ENCODE data around the gene RREB1. TPM values are rescaled to one million over a fixed set of nuclear protein-coding genes. Genes with fewer than 3 reads are reported as not detected.
A peak's percentile ranks its signal among the peaks of the same experiment; 100 is the strongest.
"Not testable (repeated sequence)": the region's sequence is repeated elsewhere in the genome, so short reads cannot be mapped to it uniquely, and the experiment has no call there.

RREB1 gene
- total and polyA plus RNA-seq, 7 experiments from 2014 or later: 4.2 to 56.7 (median 49.2) TPM

DNA sequence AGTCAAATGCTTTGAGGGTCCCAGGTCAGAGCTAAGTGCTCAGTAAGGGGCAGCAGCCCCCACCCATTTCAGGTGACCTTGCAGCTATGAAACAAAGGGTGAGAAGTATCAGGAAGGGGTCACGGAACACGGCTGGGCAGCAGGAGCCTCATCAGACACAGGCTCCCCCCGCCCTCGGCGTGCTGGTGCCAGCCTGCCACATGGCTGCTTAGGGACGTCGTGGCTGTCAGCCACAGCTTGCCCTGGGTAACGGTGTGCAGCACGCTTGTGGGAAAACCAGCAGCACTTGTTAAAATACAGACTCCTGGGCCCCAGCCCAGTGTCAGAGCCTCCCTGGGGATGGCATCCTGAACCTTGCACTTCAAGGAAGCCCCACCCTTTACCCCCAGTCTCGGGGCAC, 165.9 kb downstream of the RREB1 start:
- Mint-ChIP-seq H3K27me3 (peaks cover 0 to 5% (median 0%) of the 10 kb centered on the region in 5 donors), H3K4me3 (no peak overlapping the region)
- DNase-seq: no peak

DNA sequence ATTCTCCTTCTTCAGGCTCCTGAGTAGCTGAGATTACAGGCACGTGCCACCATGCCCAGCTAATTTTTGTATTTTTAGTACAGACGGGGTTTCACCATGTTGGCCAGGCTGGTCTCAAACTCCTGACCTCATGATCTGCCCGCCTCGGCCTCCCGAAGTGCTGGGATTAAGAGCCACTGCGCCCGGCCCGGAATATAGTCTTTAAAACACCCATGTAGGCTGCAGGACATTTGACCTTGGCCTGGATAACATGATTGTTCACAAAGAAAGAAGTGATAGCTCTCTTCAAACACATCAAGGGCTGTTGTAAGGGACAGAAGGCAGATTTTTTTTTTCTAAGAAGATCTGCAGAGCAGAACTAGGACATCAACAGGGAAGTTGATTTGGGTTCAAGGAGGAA, 166.8 kb downstream of the RREB1 start:
- H3K27me3 Mint-ChIP-seq; H3K27me3 ChIP-seq (ENCODE audit: control insufficient read depth in 2 of 2, insufficient read depth in 2 of 2, low read length in 2 of 2); H3K36me3 Mint-ChIP-seq; intact Hi-C loops (cut with micrococcal nuclease); H3K4me3 ChIP-seq (ENCODE audit: low read length); H3K9me3 Mint-ChIP-seq; H3K27ac Mint-ChIP-seq; H3K9me3 ChIP-seq (ENCODE audit: control insufficient read depth in 2 of 3, low read length in 3 of 3); H3K36me3 ChIP-seq (ENCODE audit: control insufficient read depth in 2 of 3, insufficient read depth in 3 of 3, low read length in 3 of 3); H3K4me1 Mint-ChIP-seq; DNase-seq; H3K4me1 ChIP-seq (ENCODE audit: control insufficient read depth in 2 of 2, insufficient read depth in 2 of 2, low read length in 2 of 2); H3K4me3 Mint-ChIP-seq; H3K27ac ChIP-seq (ENCODE audit: low read depth, low read length); ATAC-seq: not testable (repeated sequence)
- ChIA-PET CTCF (interaction anchor here (1.1 to 3.2 kb wide), 4 partner anchors 13 to 600 kb away, joined by 3 to 50 read pairs (median 3); no protein-coding TSS in a partner anchor), POLR2A (interaction anchor here (0.6 kb wide), 1 partner anchor 31 kb away, joined by 3 read pairs; no protein-coding TSS in a partner anchor)

More for the DNA sequence above, 165.9 kb downstream of the RREB1 start:
- Histone ChIP-seq H3K9me3 (ENCODE audit: control insufficient read depth in 2 of 3, low read length in 3 of 3) (no peaks in the 10 kb centered on the region), H3K36me3 (ENCODE audit: control insufficient read depth in 2 of 3, insufficient read depth in 3 of 3, low read length in 3 of 3) (no peaks in the 10 kb centered on the region), H3K4me3 (ENCODE audit: low read length) (no peak overlapping the region), H3K4me1 (ENCODE audit: control insufficient read depth in 2 of 2, insufficient read depth in 2 of 2, low read length in 2 of 2) (no peaks in the 10 kb centered on the region), H3K27me3 (ENCODE audit: control insufficient read depth in 2 of 2, insufficient read depth in 2 of 2, low read length in 2 of 2) (no peaks in the 10 kb centered on the region), H3K27ac (ENCODE audit: low read depth, low read length) (no peak overlapping the region)
- peaks cover 4 to 8% (median 7%) of the 10 kb centered on the region in 7 donors for H3K4me1 Mint-ChIP-seq
- ATAC-seq: no peak
- H3K36me3 Mint-ChIP-seq: peaks cover 0 to 3% (median 0%) of the 10 kb centered on the region in 5 donors
- ChIA-PET CTCF (interaction anchor here (3.2 kb wide), 1 partner anchor 342 kb away, joined by 50 read pairs; no protein-coding TSS in a partner anchor), POLR2A (interaction anchor here (0.6 kb wide), 1 partner anchor 32 kb away, joined by 3 read pairs; no protein-coding TSS in a partner anchor)
- intact Hi-C loops (cut with micrococcal nuclease): no loop called here
- H3K9me3 Mint-ChIP-seq: no peaks in the 10 kb centered on the region
- no peak overlapping the region for H3K27ac Mint-ChIP-seq

DNA sequence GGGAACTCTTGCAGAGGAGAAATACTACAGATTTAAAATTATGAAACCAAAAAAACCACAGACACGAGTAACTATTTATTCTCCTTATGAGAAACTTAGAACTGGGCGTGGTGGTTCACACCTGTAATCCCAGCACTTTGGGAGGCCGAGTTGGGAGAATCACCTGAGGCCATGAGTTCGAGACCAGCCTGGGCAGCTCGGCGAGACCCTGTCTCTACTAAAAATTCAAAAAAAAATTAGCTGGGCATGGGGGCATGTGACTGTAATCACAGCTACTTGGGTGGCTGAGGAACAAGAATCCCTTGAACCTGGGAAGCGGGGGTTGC, 168.4 kb downstream of the RREB1 start:
- H3K9me3 ChIP-seq (ENCODE audit: control insufficient read depth in 2 of 3, low read length in 3 of 3): no peaks in the 10 kb centered on the region
- no peaks in the 10 kb centered on the region for H3K27me3 ChIP-seq (ENCODE audit: control insufficient read depth in 2 of 2, insufficient read depth in 2 of 2, low read length in 2 of 2)
- ChIA-PET POLR2A (no interaction called here), CTCF (interaction anchor here (0.6 to 3.2 kb wide), 9 partner anchors 24 to 945 kb away, joined by 3 to 50 read pairs (median 4); partner anchors contain the start of genes CAGE1 and RIOK1)
- no peak for ATAC-seq
- peak overlapping the region in 1 of 9 donors; percentile 56 for H3K27ac Mint-ChIP-seq
- peaks cover 0 to 5% (median 0%) of the 10 kb centered on the region in 5 donors for H3K36me3 Mint-ChIP-seq
- no peak overlapping the region for H3K4me3 ChIP-seq (ENCODE audit: low read length)
- no peaks in the 10 kb centered on the region for H3K27me3 Mint-ChIP-seq
- H3K27ac ChIP-seq (ENCODE audit: low read depth, low read length): no peak overlapping the region
- H3K4me1 Mint-ChIP-seq: peaks cover 6 to 13% (median 10%) of the 10 kb centered on the region in 7 donors
- intact Hi-C loops (cut with micrococcal nuclease): loop anchor here (1.0 to 2.0 kb wide), 4 partner anchors 63 to 783 kb away; partner anchors contain the start of genes CAGE1 (in 2 of the 2) and RIOK1 (in 2 of the 2)
- H3K4me1 ChIP-seq (ENCODE audit: control insufficient read depth in 2 of 2, insufficient read depth in 2 of 2, low read length in 2 of 2): no peaks in the 10 kb centered on the region
- no peaks in the 10 kb centered on the region for H3K36me3 ChIP-seq (ENCODE audit: control insufficient read depth in 2 of 3, insufficient read depth in 3 of 3, low read length in 3 of 3)
- DNase-seq: no peak
- H3K9me3 Mint-ChIP-seq: no peaks in the 10 kb centered on the region
- H3K4me3 Mint-ChIP-seq: no peak overlapping the region

GRCh38 chr6:7282097-7282906, 174.5 kb downstream of the RREB1 start:
- H3K27ac Mint-ChIP-seq: peak overlapping the region; percentile 41 to 96 (median 89)
- Histone ChIP-seq H3K4me1 (ENCODE audit: control insufficient read depth in 2 of 2, insufficient read depth in 2 of 2, low read length in 2 of 2) (peaks cover 0 to 9% of the 10 kb centered on the region in 2 donors), H3K36me3 (ENCODE audit: control insufficient read depth in 2 of 3, insufficient read depth in 3 of 3, low read length in 3 of 3) (peaks cover 0 to 9% (median 0%) of the 10 kb centered on the region in 3 experiments), H3K27ac (ENCODE audit: low read depth, low read length) (peak overlapping the region; percentile 1), H3K27me3 (ENCODE audit: control insufficient read depth in 2 of 2, insufficient read depth in 2 of 2, low read length in 2 of 2) (no peaks in the 10 kb centered on the region), H3K4me3 (ENCODE audit: low read length) (no peak overlapping the region), H3K9me3 (ENCODE audit: control insufficient read depth in 2 of 3, low read length in 3 of 3) (no peaks in the 10 kb centered on the region)
- peaks cover 3 to 22% (median 9%) of the 10 kb centered on the region in 5 donors for H3K36me3 Mint-ChIP-seq
- ATAC-seq (no peak), DNase-seq (peak in 2 of 9 donors; percentile 14)
- no peaks in the 10 kb centered on the region for H3K9me3 Mint-ChIP-seq
- no peaks in the 10 kb centered on the region for H3K27me3 Mint-ChIP-seq
- H3K4me1 Mint-ChIP-seq: peaks cover 15 to 29% (median 21%) of the 10 kb centered on the region in 7 donors
- intact Hi-C loops (cut with micrococcal nuclease): loop anchor here (2.0 kb wide), 1 partner anchor 30 kb away; the partner anchor contains the start of gene SSR1 (in 2 of the 2)
- CTCF ChIA-PET: no interaction called here
- H3K4me3 Mint-ChIP-seq: peak overlapping the region; percentile 14 to 64 (median 38)
- POLR2A ChIA-PET: interaction anchor here (0.6 kb wide), 1 partner anchor 8 kb away, joined by 4 read pairs; no protein-coding TSS in a partner anchor

DNA sequence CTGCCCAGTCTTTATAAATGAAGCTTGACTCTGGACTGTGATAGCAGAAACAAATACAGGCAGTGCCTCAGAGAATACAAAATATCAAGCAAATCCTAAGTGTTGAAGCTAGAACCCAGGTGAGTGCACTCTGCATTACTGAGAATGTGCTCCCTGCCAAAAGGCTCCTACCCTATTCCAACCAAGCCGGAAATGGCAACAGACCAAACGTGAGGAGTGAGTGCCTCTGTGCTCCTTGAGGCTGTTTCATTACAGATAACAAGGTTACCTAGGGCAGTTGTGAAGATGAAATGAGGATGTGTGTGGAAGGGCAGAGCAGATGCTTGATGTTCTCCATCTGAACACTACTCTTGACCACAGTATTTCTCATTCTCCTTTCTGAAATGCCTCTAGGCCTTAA, 175.9 kb downstream of the RREB1 start:
- POLR2A ChIA-PET: interaction anchor here (0.5 to 0.7 kb wide), 3 partner anchors 13 to 351 kb away, joined by 3 to 4 read pairs (median 3); no protein-coding TSS in a partner anchor
- H3K36me3 ChIP-seq (ENCODE audit: control insufficient read depth in 2 of 3, insufficient read depth in 3 of 3, low read length in 3 of 3): peaks cover 0 to 21% (median 7%) of the 10 kb centered on the region in 3 experiments
- no peaks in the 10 kb centered on the region for H3K9me3 ChIP-seq (ENCODE audit: control insufficient read depth in 2 of 3, low read length in 3 of 3)
- peaks cover 0 to 9% of the 10 kb centered on the region in 2 donors for H3K4me1 ChIP-seq (ENCODE audit: control insufficient read depth in 2 of 2, insufficient read depth in 2 of 2, low read length in 2 of 2)
- no peak overlapping the region for H3K27ac ChIP-seq (ENCODE audit: low read depth, low read length)
- DNase-seq (no peak), ATAC-seq (no peak)
- Mint-ChIP-seq H3K27me3 (no peaks in the 10 kb centered on the region), H3K4me3 (no peak overlapping the region), H3K36me3 (peaks cover 3 to 29% (median 13%) of the 10 kb centered on the region in 5 donors), H3K4me1 (peaks cover 15 to 29% (median 21%) of the 10 kb centered on the region in 7 donors), H3K9me3 (no peaks in the 10 kb centered on the region), H3K27ac (peak overlapping the region in 4 of 9 donors; percentile 3 to 73 (median 54))
- H3K27me3 ChIP-seq (ENCODE audit: control insufficient read depth in 2 of 2, insufficient read depth in 2 of 2, low read length in 2 of 2): no peaks in the 10 kb centered on the region
- CTCF ChIA-PET: no interaction called here
- intact Hi-C loops (cut with micrococcal nuclease): loop anchor here (2.0 kb wide), 1 partner anchor 29 kb away; the partner anchor contains the start of gene SSR1 (in 2 of the 2)
- H3K4me3 ChIP-seq (ENCODE audit: low read length): no peak overlapping the region

- ChIA-PET CTCF (interaction anchor here (0.6 to 0.9 kb wide), 2 partner anchors 8 to 90 kb away, joined by 3 read pairs; no protein-coding TSS in a partner anchor), POLR2A (interaction anchor here (1.3 kb wide), 1 partner anchor 104 kb away, joined by 5 read pairs; the partner anchor contains the start of genes CAGE1 and RIOK1)
- Histone ChIP-seq H3K4me1 (ENCODE audit: control insufficient read depth in 2 of 2, insufficient read depth in 2 of 2, low read length in 2 of 2) (peaks cover 0 to 9% of the 10 kb centered on the region in 2 donors), H3K4me3 (ENCODE audit: low read length) (no peak overlapping the region), H3K36me3 (ENCODE audit: control insufficient read depth in 2 of 3, insufficient read depth in 3 of 3, low read length in 3 of 3) (peaks cover 4 to 36% (median 14%) of the 10 kb centered on the region in 3 experiments), H3K27ac (ENCODE audit: low read depth, low read length) (no peak overlapping the region), H3K9me3 (ENCODE audit: control insufficient read depth in 2 of 3, low read length in 3 of 3) (no peaks in the 10 kb centered on the region), H3K27me3 (ENCODE audit: control insufficient read depth in 2 of 2, insufficient read depth in 2 of 2, low read length in 2 of 2) (no peaks in the 10 kb centered on the region)
- H3K9me3 Mint-ChIP-seq: no peaks in the 10 kb centered on the region
- intact Hi-C loops (cut with micrococcal nuclease): no loop called here
- peaks cover 13 to 29% (median 21%) of the 10 kb centered on the region in 7 donors for H3K4me1 Mint-ChIP-seq
- peak overlapping the region in 3 of 9 donors; percentile 26 to 59 (median 56) for H3K27ac Mint-ChIP-seq
- ATAC-seq (no peak), DNase-seq (no peak)
- peaks cover 3 to 47% (median 28%) of the 10 kb centered on the region in 5 donors for H3K36me3 Mint-ChIP-seq
- H3K27me3 Mint-ChIP-seq: no peaks in the 10 kb centered on the region
- no peak overlapping the region for H3K4me3 Mint-ChIP-seq
Observed at GRCh38 chr6:7285416-7285815, 177.7 kb downstream of the RREB1 start.

All from naive thymus-derived CD4-positive, alpha-beta T cell (primary cell).